Neural cell (in vitro differentiated cells): Measurements from ENCODE around the gene NGEF. TPM values are rescaled to one million over a fixed set of nuclear protein-coding genes. Genes with fewer than 3 reads are reported as not detected.

Source experiments
- H2AFZ ChIP-seq: fragments of 200-600, 300-800 bp; sonication (generic), shearing (Covaris generic); 2 replicates; pipeline ENCODE4 v1.6.0; 2014; ENCODE audit warnings: low read depth, mild to moderate bottlenecking, antibody characterized with exemption, low read length, moderate library complexity
- H3F3A ChIP-seq: fragments of 200-600 bp; shearing (Covaris generic); 2 replicates; pipeline ENCODE4 v1.6.1; 2016; ENCODE audit warnings: mild to moderate bottlenecking, moderate library complexity, mixed read lengths, antibody characterized with exemption, low read length; ENCODE audit not compliant: insufficient read depth, poor library complexity, severe bottlenecking
- H3K27ac ChIP-seq: fragments of 200-600, 300-800 bp; sonication (generic), shearing (Covaris generic); 2 replicates; pipeline ENCODE4 v1.5.1; 2014; ENCODE audit warnings: mild to moderate bottlenecking, low read length, moderate library complexity
- H3K27me3 ChIP-seq: fragments of 300-800, 200-600 bp; sonication (generic), shearing (Covaris generic); 2 replicates; pipeline ENCODE4 v1.6.0; 2014; ENCODE audit warnings: mild to moderate bottlenecking, low read depth, low read length, moderate library complexity; ENCODE audit not compliant: insufficient read depth
- H3K36me3 ChIP-seq: fragments of 300-800, 200-600 bp; sonication (generic), shearing (Covaris generic); 2 replicates; pipeline ENCODE4 v1.5.1; 2014; ENCODE audit warnings: mild to moderate bottlenecking, antibody characterized with exemption, low read length, moderate library complexity; ENCODE audit not compliant: insufficient read depth
- H3K4me2 ChIP-seq: fragments of 300-800, 200-600 bp; sonication (generic), shearing (Covaris generic); 2 replicates; pipeline ENCODE4 v1.6.0; 2014; ENCODE audit warnings: mild to moderate bottlenecking, low read length
- H3K4me3 ChIP-seq: fragments of 300-800, 200-600 bp; sonication (generic), shearing (Covaris generic); 2 replicates; pipeline ENCODE4 v1.5.1; 2014; ENCODE audit warnings: mild to moderate bottlenecking, low read length, moderate library complexity
- H3K79me2 ChIP-seq: fragments of 200-600 bp; shearing (Covaris generic); replicated peaks from 2 replicates; pipeline ENCODE4 v1.6.0; 2014; ENCODE audit warnings: mild to moderate bottlenecking, low read length, moderate library complexity; ENCODE audit not compliant: insufficient read depth
- H3K9ac ChIP-seq: fragments of 300-800, 200-600 bp; sonication (generic), shearing (Covaris generic); 2 replicates; pipeline ENCODE4 v1.6.1; 2016; ENCODE audit warnings: mild to moderate bottlenecking, low read length, mixed read lengths
- H3K9me2 ChIP-seq: fragments of 200-600 bp; shearing (Covaris generic); 2 replicates; pipeline ENCODE4 v1.6.1; 2016; ENCODE audit warnings: mild to moderate bottlenecking, low read length, mixed read lengths; ENCODE audit not compliant: insufficient read depth
- H3K9me3 ChIP-seq: fragments of 200-600, 300-800 bp; sonication (generic), shearing (Covaris generic); 2 replicates; pipeline ENCODE4 v1.6.1; 2016; ENCODE audit warnings: mild to moderate bottlenecking, mixed run types, low read length, moderate library complexity, mixed read lengths
- H4K20me1 ChIP-seq: fragments of 200-600 bp; shearing (Covaris generic); 2 replicates; pipeline ENCODE4 v1.6.1; 2016; ENCODE audit warnings: mild to moderate bottlenecking, mixed run types; ENCODE audit not compliant: insufficient read depth
- CTCF ChIP-seq: fragments of 450-650 bp; IDR thresholded peaks from 2 replicates; pipeline ENCODE4 v1.5.1; 2014; ENCODE audit warnings: antibody characterized with exemption, mild to moderate bottlenecking, moderate library complexity; ENCODE audit not compliant: poor library complexity, severe bottlenecking
- EP300 ChIP-seq: fragments of 450-650 bp; conservative IDR thresholded peaks from 2 replicates; pipeline ENCODE4 v1.6.1; 2014; ENCODE audit warnings: antibody characterized with exemption, mild to moderate bottlenecking, moderate library complexity; ENCODE audit not compliant: poor library complexity, severe bottlenecking
- EZH2 ChIP-seq: fragments of 200-600, 300-800 bp; shearing (Covaris generic), sonication (generic); IDR thresholded peaks from 2 replicates; pipeline ENCODE4 v1.6.1; 2014; ENCODE audit warnings: antibody characterized with exemption, low read length, borderline replicate concordance, mild to moderate bottlenecking; ENCODE audit not compliant: insufficient read depth, poor library complexity, severe bottlenecking
- MXI1 ChIP-seq: fragments of 450-650 bp; conservative IDR thresholded peaks from 2 replicates; pipeline ENCODE4 v1.6.1; 2014; ENCODE audit warnings: antibody characterized with exemption, mild to moderate bottlenecking; ENCODE audit not compliant: poor library complexity, severe bottlenecking
- POLR2AphosphoS5 ChIP-seq: IDR thresholded peaks from 2 replicates; pipeline ENCODE4 v1.6.1; 2012
- RAD21 ChIP-seq: fragments of 450-650 bp; conservative IDR thresholded peaks from 2 replicates; pipeline ENCODE4 v1.6.1; 2014; ENCODE audit warnings: antibody characterized with exemption, mild to moderate bottlenecking, moderate library complexity
- REST ChIP-seq: IDR thresholded peaks from 2 replicates; pipeline ENCODE4 v1.6.1; 2012; ENCODE audit warnings: borderline replicate concordance
- SMC3 ChIP-seq: fragments of 450-650 bp; conservative IDR thresholded peaks from 2 replicates; pipeline ENCODE4 v1.6.1; 2014; ENCODE audit warnings: antibody characterized with exemption, mild to moderate bottlenecking, moderate library complexity; ENCODE audit not compliant: poor library complexity
- TAF1 ChIP-seq: IDR thresholded peaks from 2 replicates; pipeline ENCODE4 v1.6.1; 2012; ENCODE audit warnings: low read depth
- polyA plus RNA-seq: library from polyadenylated mRNA; depleted of rRNA; stranded (reverse); fragments of >200 nt; gene quantifications from 2 replicates; pipeline ENCODE4 v1.2.3, GENCODE V29; 2014

Gene NGEF
- polyA plus RNA-seq, 1 donor from 2014 or later, result 5.2 TPM

- no peak overlapping the region for H3K4me3 ChIP-seq
- no peaks in the 10 kb centered on the region for H3K27me3 ChIP-seq
- H3K4me2 ChIP-seq, result no peak overlapping the region
- no peaks in the 10 kb centered on the region for H3F3A ChIP-seq
- H3K27ac ChIP-seq, result no peak overlapping the region
- no peak overlapping the region for H2AFZ ChIP-seq
- no peaks in the 10 kb centered on the region for H3K79me2 ChIP-seq
- H3K9me3 ChIP-seq, result no peaks in the 10 kb centered on the region
- no peaks in the 10 kb centered on the region for H3K36me3 ChIP-seq
- no peaks in the 10 kb centered on the region for H3K9me2 ChIP-seq
- TF ChIP-seq MXI1, result no peak
- TF ChIP-seq REST, result no peak
- TF ChIP-seq CTCF, result no peak
- TF ChIP-seq TAF1, result no peak
- TF ChIP-seq POLR2AphosphoS5, result no peak
- no peak for TF ChIP-seq SMC3
- H4K20me1 ChIP-seq, result no peaks in the 10 kb centered on the region
- no peak overlapping the region for H3K9ac ChIP-seq
Measured at GRCh38 chr2:233002829-233003657, 10.0 kb downstream of the NGEF start.

- no peaks in the 10 kb centered on the region for H3K9me3 ChIP-seq
- H3K9me2 ChIP-seq, result no peaks in the 10 kb centered on the region
- no peaks in the 10 kb centered on the region for H3K36me3 ChIP-seq
- H2AFZ ChIP-seq, result no peak overlapping the region
- no peak for TF ChIP-seq SMC3
- no peak for TF ChIP-seq POLR2AphosphoS5
- no peak for TF ChIP-seq RAD21
- no peak for TF ChIP-seq MXI1
- no peak for TF ChIP-seq CTCF
- TF ChIP-seq REST, result no peak
- no peak for TF ChIP-seq EZH2
- TF ChIP-seq EP300, result no peak
- no peak for TF ChIP-seq TAF1
- H3K79me2 ChIP-seq, result no peaks in the 10 kb centered on the region
- H3K9ac ChIP-seq, result no peak overlapping the region
- no peak overlapping the region for H3K4me2 ChIP-seq
- H4K20me1 ChIP-seq, result no peaks in the 10 kb centered on the region
- no peak overlapping the region for H3K4me3 ChIP-seq
- no peak overlapping the region for H3K27ac ChIP-seq
- no peaks in the 10 kb centered on the region for H3F3A ChIP-seq
- H3K27me3 ChIP-seq, result no peaks in the 10 kb centered on the region
Measured at GRCh38 chr2:233000886-233001750, 11.9 kb downstream of the NGEF start.
